SK-N-MC (cell line): ENCODE data around the gene NT5C3B.
A peak's percentile ranks its signal among the peaks of the same experiment; 100 is the strongest.

Source experiments
- EZH2 ChIP-seq: fragments of 200-600 bp; sonication (generic); IDR thresholded peaks from one replicate; pipeline ENCODE4 v1.6.1; 2017; ENCODE audit warnings: antibody characterized with exemption
- POLR2AphosphoS5 ChIP-seq: IDR thresholded peaks from 2 replicates; pipeline ENCODE4 v1.6.1; 2012; ENCODE audit warnings: mild to moderate bottlenecking, low read depth, low read length, borderline replicate concordance

DNA sequence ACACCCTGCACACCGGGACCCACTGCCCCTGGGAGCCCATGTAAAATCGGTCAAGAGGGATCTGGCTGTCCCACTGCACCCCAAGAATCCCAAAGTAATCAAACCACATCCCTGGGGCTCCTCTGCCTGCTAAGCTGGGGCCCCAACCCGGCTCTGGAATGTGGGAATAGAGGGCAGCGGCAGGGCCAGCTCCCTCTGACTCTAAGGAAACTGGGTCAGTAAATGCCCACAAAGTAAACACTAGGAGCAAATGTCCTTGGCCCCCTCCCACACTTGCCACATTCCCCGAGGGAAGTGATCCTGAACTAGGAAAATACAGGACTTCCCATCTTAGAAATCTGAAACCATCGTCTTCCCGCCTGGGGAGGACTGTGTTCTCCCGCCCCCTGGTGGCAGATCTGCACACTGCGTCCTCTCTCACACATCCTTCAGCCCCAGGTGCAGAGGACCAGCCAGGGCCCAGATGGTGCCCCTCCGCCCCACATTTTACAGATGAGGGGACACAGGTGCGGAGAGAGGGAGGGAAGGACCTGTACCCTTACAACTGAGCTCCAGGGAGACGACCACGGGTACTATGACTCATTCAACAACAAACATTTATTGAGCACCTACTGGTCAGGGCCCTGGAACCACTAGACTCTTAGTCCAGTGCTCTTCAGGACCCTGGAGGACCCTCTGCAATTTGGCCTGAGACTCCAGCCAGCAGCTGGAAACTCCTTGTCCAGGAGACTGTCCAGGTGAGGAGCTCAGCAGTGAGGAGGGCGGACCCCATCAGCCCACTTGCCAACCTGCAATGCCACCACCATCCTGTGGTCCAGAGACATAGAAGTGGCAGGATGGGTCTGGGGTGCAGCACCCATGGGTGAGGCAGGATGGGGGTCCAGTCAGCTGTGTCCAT lies 34.4 kb downstream of the NT5C3B start:
- TF ChIP-seq POLR2AphosphoS5: peak; percentile 39; the same call in 1 of the 2 replicates
- TF ChIP-seq EZH2: no peak
